WERI-Rb-1 (cell line): Measurements from ENCODE around the gene IGF1R.

Experiments
- DNase-seq: peaks from one replicate; pipeline ENCODE4 v3.0.0-alpha.2; 2020
- H3K27ac ChIP-seq: fragments of 250-450 bp; sonication (Bioruptor Pico); 2 replicates; pipeline ENCODE4 v1.5.1; 2020; ENCODE audit warnings: mild to moderate bottlenecking, moderate library complexity
- H3K27me3 ChIP-seq: fragments of 250-450 bp; sonication (Bioruptor Pico); 2 replicates; pipeline ENCODE4 v1.5.1; 2021; ENCODE audit warnings: mild to moderate bottlenecking, low read depth, moderate library complexity; ENCODE audit not compliant: insufficient read depth, severe bottlenecking
- H3K36me3 ChIP-seq: fragments of 250-450 bp; sonication (Bioruptor Pico); 2 replicates; pipeline ENCODE4 v1.5.1; 2020; ENCODE audit warnings: mild to moderate bottlenecking, moderate library complexity
- H3K4me3 ChIP-seq: 2 replicates; pipeline ENCODE4 v1.5.1; 2011; ENCODE audit warnings: low read depth, mild to moderate bottlenecking, control low read depth, low read length
- H3K9me3 ChIP-seq: fragments of 250-450 bp; sonication (Bioruptor Pico); 2 replicates; pipeline ENCODE4 v1.5.1; 2021; ENCODE audit warnings: mild to moderate bottlenecking, moderate library complexity; ENCODE audit not compliant: severe bottlenecking
- TF ChIP-seq, protein P1 (sequence below): IDR thresholded peaks from 2 replicates; pipeline ENCODE4 v1.5.1; 2011; ENCODE audit warnings: low read depth, mild to moderate bottlenecking, control low read depth, inconsistent platforms, low read length

Gene IGF1R

DNA sequence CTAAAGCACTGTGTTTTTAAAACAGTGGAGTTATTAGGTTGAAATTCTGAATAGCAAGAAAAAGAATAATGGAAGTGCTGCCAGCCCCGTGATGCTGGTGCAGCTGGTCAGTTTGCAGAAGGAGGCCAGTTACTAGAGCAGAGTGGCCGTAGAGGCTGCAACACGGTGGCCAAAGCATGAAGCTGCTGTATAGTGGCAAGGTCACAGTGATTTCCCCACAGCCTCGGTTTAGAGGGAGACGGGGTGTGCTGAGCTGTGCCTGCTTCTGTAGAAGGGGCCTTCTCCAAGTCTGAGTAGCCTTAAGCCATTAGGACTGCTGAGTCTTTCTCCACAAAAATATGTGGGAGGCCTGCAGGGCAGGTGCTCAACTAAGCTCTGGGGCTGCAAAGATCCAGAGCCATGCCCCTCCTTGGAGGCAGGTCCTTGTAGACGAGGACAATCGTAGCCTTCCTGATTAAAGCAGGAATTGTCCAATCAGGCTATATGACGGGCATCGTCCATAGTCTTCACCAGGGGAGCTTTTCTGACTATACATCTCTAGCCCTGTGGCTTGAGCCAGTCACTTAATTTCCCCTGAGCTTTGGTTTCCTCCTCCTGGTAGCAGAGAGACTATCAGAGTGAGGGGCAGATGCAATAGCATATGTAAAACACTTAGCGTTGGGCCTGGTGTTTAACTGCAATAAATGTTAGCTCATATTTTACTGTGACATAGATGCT lies 207.6 kb downstream of the IGF1R start:
- Histone ChIP-seq H3K27ac (no peak overlapping the region), H3K27me3 (no peaks in the 10 kb centered on the region)
- TF ChIP-seq, protein P1, sequence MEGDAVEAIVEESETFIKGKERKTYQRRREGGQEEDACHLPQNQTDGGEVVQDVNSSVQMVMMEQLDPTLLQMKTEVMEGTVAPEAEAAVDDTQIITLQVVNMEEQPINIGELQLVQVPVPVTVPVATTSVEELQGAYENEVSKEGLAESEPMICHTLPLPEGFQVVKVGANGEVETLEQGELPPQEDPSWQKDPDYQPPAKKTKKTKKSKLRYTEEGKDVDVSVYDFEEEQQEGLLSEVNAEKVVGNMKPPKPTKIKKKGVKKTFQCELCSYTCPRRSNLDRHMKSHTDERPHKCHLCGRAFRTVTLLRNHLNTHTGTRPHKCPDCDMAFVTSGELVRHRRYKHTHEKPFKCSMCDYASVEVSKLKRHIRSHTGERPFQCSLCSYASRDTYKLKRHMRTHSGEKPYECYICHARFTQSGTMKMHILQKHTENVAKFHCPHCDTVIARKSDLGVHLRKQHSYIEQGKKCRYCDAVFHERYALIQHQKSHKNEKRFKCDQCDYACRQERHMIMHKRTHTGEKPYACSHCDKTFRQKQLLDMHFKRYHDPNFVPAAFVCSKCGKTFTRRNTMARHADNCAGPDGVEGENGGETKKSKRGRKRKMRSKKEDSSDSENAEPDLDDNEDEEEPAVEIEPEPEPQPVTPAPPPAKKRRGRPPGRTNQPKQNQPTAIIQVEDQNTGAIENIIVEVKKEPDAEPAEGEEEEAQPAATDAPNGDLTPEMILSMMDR: no peak

DNA sequence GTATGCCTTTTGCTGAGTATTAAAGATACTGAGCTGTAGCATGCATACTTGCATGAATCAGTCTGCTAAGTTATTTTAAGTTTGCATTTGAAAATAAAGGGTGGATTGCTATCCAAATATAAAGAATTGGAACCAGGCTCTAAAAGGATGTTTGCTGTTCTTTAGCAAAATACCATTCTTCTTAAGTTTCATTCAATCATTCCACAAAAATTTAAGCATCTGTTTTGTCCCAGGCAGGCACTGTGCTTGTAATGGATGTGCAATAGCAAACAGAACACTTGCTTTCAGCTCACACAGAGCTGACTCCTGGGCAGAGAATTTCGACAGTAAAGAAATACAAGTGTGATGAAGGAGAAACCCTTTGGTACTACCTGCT lies 208.2 kb downstream of the IGF1R start:
- Histone ChIP-seq H3K27ac (no peak overlapping the region), H3K9me3 (no peaks in the 10 kb centered on the region), H3K4me3 (no peak overlapping the region), H3K36me3 (no peaks in the 10 kb centered on the region), H3K27me3 (no peaks in the 10 kb centered on the region)
- DNase-seq: no peak
- TF ChIP-seq, protein P1: no peak

More for the DNA sequence above, 207.6 kb downstream of the IGF1R start:
- no peak overlapping the region for H3K4me3 ChIP-seq
- DNase-seq: no peak
- H3K9me3 ChIP-seq: no peaks in the 10 kb centered on the region
- no peaks in the 10 kb centered on the region for H3K36me3 ChIP-seq

DNA sequence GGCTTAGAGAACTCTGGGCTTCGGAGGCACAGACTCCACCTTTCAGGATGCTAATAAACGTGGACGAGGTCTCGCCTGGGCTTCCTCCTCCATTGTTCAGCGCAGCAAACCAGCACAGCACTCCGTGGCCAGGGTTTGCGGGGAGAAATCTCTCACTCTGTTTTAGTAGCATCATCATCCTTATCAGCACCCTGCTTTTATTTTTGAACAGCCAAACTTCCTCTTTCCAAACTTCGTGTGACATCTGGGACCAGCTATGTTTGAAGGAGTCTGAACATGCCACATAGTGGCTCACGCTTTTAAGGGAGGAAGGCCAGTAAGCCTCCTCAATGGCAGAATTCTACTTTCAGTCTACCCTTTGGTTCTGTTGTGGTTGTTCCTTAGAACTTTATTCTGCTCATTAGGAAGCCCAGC lies 210.3 kb downstream of the IGF1R start:
- DNase-seq: no peak
- TF ChIP-seq, protein P1: no peak
- no peaks in the 10 kb centered on the region for H3K36me3 ChIP-seq
- H3K4me3 ChIP-seq: no peak overlapping the region
- H3K27me3 ChIP-seq: no peaks in the 10 kb centered on the region
- no peaks in the 10 kb centered on the region for H3K9me3 ChIP-seq
- H3K27ac ChIP-seq: no peak overlapping the region

DNA sequence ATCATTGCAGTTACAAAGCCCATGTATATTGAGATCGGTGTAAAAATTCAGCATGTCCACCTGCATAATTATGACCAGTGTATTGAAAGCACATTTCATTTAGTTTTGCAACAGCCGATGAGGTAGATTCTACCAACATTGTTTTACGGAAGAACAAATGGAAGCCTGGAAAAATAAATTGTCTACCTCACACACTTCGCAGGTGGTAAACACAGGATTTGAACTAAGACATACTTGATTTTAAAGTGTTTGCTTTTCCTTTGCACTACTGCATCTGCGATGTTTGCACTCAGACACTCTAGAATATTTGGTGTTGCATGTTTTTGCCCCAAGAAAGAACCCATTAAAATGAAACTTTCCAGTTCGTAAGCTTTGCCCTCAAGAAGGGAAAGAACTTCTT lies 210.8 kb downstream of the IGF1R start:
- Histone ChIP-seq H3K9me3 (no peaks in the 10 kb centered on the region), H3K27me3 (no peaks in the 10 kb centered on the region), H3K27ac (no peak overlapping the region), H3K36me3 (no peaks in the 10 kb centered on the region), H3K4me3 (no peak overlapping the region)
- TF ChIP-seq, protein P1: no peak
- no peak for DNase-seq

DNA sequence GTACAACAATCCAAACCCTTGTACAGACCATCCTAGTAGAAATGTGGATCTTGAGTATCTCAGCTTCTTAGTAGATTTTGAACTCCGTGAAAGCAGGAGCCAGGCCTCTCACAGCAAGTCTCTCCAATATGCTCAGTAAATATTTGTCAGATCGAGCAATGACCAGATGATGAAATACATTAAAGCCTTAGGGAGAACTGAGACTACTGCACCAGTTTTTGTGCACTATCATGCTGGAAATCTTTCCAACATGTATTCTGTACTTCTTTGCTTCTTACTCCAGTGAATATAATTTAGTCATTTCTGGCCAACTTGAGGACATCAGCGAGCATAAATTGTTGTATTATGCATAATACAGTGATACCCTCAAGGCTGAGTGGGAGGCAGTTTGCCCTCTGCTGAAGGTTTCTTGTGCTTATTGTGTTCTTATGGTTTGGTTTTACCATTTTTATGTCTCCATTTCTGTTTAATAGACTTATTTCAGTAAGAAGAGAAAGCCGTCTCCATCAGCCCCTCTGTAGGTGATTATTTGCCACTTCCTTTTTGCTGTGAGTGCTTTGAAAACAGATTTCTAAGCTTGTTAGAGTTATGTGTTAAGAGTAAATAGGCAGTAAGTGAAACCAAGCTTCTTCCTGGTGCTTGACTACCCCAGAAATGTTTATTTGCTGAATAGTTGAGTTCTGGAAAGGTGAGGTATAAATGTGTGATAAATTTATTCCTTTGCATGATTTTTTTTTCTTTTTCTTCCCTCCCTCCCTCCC lies 212.1 kb downstream of the IGF1R start:
- DNase-seq: no peak
- Histone ChIP-seq H3K27ac (no peak overlapping the region), H3K9me3 (no peaks in the 10 kb centered on the region), H3K4me3 (no peak overlapping the region), H3K36me3 (no peaks in the 10 kb centered on the region), H3K27me3 (no peaks in the 10 kb centered on the region)
- TF ChIP-seq, protein P1: no peak
